Spleen (tissue), 7 donors: ENCODE results near the gene ZBTB3.

Source experiments
- POLR2AphosphoS5 ChIP-seq, 3 donors: sonication (generic); formaldehyde crosslinking; IDR thresholded peaks; one replicate each; pipeline ENCODE4 v1.5.1; 2017; ENCODE audit warnings: antibody characterized with exemption in 3 of 3
- TF ChIP-seq, protein P1 (sequence below), 11 experiments: fragments of 200-600 bp in 7 of 11; fragments of 450-650 bp in 4 of 11; sonication (generic) in 4 of 11; IDR thresholded peaks in 8 of 11; conservative IDR thresholded peaks in 3 of 11; 1 replicate in 7 of 11; 2 replicates in 4 of 11; pipeline versions ENCODE4 v1.4.0 to v1.8.0; 2016 to 2021; ENCODE audit warnings: antibody characterized with exemption in 11 of 11, inconsistent platforms in 4 of 11, mild to moderate bottlenecking in 1 of 11
- donor health status: DM: no; HTN: no; CAD: no; lungs with moderate emphysema.
- donor health status: DM: no; HTN: no; CAD: no.
- donor health status: DM: no; HTN: no; CAD: no.

DNA sequence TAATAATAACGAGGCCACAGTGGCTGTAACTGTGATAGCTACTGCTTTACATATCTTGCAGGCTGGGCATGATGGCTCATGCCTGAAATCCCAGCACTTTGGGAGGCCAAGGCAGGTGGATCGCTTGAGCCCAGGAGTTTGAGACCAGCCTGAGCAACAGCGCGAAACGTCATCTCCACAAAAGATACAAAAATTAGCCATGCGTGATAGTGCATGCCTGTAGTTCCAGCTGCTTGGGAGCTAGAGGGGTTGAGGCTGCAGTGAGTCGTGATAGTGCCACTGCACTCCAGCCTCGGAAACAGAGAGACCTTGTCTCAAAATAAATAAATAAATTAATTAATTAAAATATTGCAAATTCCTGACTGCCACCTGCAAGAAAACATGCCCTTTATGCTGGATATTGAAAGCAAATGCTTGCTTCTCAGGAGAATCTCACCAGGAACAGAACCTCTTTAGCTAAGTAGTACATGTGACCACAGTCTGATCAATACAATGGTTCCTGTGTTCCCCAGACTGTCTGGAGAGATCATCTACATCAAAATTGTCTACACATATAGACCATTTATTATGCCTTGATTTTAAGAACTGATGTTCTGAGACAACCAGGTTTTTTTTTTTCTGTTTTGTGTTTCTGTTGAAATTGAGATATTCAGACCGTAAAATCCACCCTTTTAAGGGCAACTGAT is 6.3 kb downstream of the ZBTB3 start:
- TF ChIP-seq, protein P1, sequence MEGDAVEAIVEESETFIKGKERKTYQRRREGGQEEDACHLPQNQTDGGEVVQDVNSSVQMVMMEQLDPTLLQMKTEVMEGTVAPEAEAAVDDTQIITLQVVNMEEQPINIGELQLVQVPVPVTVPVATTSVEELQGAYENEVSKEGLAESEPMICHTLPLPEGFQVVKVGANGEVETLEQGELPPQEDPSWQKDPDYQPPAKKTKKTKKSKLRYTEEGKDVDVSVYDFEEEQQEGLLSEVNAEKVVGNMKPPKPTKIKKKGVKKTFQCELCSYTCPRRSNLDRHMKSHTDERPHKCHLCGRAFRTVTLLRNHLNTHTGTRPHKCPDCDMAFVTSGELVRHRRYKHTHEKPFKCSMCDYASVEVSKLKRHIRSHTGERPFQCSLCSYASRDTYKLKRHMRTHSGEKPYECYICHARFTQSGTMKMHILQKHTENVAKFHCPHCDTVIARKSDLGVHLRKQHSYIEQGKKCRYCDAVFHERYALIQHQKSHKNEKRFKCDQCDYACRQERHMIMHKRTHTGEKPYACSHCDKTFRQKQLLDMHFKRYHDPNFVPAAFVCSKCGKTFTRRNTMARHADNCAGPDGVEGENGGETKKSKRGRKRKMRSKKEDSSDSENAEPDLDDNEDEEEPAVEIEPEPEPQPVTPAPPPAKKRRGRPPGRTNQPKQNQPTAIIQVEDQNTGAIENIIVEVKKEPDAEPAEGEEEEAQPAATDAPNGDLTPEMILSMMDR (IDR thresholded peaks at IDR 0.05 in 8 of 11, conservative IDR thresholded peaks at IDR 0.05 in 3 of 11): no peak
- TF ChIP-seq POLR2AphosphoS5 (IDR thresholded peaks at IDR 0.05): no peak
